Right hindlimb (tissue), 1 donor: ENCODE results near the gene RIMS4.
"Not testable (repeated sequence)": the region's sequence is repeated elsewhere in the genome, so short reads cannot be mapped to it uniquely, and the experiment has no call there.

Experiments used
- DNase-seq: peaks from one replicate; pipeline ENCODE4 v3.0.0-alpha.2; 2018

RIMS4 gene

GRCh38 chr20:44792796-44793195 lies 17.6 kb downstream of the RIMS4 start:
- no peak for DNase-seq

DNA sequence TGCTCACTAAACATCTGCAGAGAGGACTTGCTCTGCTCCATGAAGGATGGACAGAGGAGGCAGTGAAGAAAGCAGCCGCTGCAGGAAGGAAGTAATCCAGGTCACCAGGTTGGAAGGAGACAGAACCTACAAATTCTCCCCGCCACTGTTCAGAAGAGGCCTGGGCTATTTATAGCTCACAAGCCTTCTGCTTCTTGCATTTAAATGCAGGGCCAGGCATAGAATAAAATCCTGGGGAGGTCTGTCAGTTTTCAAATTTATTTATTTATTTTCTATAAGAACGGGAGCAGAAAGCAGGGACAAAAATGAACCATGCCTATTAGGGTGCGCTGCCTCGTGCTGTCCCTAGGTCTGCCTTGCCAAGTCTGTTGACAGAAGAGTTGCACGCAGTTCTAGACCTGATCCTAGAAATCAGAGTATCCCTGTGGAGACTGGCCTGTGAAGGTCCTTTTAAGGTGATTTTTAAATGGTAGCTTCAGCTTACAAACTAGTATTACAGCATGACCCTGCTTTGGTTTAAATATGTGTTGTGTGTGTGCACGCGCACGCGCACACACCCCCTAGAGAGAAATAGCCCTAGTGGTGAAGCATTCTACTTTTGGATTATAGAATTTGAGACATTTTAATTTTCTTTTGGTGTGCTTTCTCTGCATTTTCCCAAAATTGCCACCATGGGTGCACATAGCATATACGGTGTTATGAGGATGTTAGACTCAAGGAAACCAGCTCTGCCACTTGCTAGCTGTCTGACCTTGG lies 19.5 kb downstream of the RIMS4 start:
- DNase-seq: no peak

DNA sequence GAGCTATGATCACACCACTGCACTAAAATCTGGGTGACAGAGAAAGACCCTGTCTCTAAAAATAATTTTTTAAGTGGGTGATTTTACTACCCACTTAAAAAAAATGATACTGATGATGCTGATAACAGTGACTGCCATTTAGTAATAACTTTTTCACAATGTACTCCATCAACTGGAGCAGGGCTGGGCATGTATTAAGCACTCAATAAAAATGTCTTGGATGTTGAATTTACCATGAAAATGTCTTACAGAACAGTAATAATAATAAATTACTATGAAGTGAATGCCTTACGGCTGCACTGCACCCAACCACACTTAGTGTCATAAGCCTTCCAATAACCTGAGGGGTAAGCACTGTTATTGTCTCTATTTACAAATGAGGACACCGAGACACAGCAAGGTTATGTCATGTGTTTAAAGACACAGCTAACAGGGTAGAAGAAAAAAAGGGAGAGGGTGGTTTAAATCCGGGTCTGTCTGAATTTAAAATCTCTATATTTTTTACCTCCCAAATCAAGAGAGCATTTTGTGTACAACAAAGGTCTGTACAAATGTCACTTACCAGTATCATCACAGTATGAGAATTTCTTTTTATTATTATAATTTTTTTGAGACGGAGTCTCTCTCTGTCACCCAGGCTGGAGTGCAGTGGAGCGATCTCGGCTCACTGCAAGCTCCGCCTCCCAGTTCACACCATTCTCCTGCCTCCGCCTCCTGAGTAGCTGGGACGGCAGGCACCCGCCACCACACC lies 21.5 kb downstream of the RIMS4 start:
- DNase-seq: no peak

GRCh38 chr20:44787299-44787698 lies 23.0 kb downstream of the RIMS4 start:
- no peak for DNase-seq

DNA sequence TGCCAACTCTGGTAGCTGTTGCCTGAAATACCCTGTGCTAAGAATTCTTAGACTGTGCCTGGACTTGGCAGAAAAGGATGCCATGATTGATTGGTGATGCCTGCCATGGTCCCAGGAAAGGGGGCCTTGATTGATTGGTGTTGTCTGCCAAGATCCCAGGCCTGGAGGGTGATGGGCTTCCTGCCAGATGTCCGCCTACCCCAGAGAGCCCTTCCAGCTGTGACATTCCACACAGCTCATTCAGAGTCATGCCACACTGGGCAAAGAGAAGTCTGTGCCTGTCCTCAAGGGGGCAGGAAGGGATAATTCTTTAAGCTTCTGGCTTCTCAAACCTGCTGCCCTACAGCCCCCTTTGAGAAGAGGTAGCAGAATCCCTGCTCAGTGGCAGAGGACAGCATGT lies 24.6 kb downstream of the RIMS4 start:
- no peak for DNase-seq

- DNase-seq: no peak
Measured at GRCh38 chr20:44784688-44785087, 25.7 kb downstream of the RIMS4 start.

GRCh38 chr20:44781791-44782190 lies 28.6 kb downstream of the RIMS4 start:
- no peak for DNase-seq

- DNase-seq: no peak
Measured at GRCh38 chr20:44781118-44781517, 29.2 kb downstream of the RIMS4 start.

- DNase-seq: peak; percentile 62
Measured at GRCh38 chr20:44780226-44780625, 30.1 kb downstream of the RIMS4 start.

GRCh38 chr20:44776980-44777379 lies 33.4 kb downstream of the RIMS4 start:
- DNase-seq: no peak

GRCh38 chr20:44773070-44773829 lies 37.1 kb downstream of the RIMS4 start:
- DNase-seq: no peak

GRCh38 chr20:44772636-44773035 lies 37.7 kb downstream of the RIMS4 start:
- DNase-seq: no peak

DNA sequence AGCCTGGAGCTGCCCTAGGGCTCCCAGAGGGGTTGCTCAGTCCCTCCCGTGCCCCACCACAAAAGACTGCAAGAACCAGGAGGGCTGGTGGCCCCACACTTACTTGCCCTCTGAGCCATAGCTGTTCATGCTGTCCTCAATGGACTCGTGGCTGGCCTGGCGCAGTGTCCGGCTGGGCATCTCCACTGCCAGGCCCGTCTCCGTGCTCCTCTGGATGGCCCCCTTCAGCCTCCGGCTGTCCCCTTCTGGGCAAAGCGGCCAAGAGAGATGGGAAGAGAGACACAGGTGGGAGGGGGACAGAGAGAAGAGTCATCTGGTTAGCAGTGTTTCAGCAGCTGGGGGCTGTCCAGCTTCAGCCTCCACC lies 39.2 kb downstream of the RIMS4 start:
- DNase-seq: no peak

DNA sequence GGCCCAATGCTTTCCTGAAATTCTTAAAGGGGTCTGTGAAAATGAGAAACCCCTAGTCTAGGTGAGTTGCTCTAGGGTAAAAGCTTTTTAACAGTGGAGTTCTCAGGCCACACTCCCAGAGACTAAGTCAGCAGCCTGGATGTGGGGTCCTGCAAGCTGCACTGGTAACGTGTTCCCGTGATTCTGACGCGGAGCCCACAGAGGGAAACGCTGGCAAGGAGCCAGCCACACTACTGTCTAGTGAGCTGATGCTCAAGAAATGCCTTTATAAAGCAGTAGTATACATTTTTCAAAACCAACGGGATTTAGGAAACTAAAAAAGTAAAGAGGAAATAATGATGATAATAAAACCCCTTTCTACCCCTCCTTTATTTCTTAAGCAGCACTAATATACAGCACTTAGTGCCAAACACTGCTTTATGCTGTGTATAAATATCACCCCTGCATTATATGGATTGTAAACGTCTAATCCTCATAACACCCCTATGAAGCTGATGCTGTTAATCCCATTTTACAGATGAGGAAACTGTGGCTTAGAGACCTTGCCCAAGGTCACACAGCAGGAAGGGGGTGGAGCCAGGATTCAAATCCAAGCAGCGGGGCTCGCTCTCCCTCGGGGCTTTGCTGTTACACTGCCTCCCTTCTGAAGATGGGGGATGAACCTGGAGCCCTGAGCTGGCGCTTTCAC lies 39.7 kb downstream of the RIMS4 start:
- DNase-seq: no peak

- DNase-seq: no peak
Measured at GRCh38 chr20:44769481-44769863, 40.9 kb downstream of the RIMS4 start.

- DNase-seq: no peak
Measured at GRCh38 chr20:44768854-44769480, 41.4 kb downstream of the RIMS4 start.

GRCh38 chr20:44768256-44768655 lies 42.1 kb downstream of the RIMS4 start:
- DNase-seq: no peak

- no peak for DNase-seq
Measured at GRCh38 chr20:44765701-44766347, 44.5 kb downstream of the RIMS4 start.

DNA sequence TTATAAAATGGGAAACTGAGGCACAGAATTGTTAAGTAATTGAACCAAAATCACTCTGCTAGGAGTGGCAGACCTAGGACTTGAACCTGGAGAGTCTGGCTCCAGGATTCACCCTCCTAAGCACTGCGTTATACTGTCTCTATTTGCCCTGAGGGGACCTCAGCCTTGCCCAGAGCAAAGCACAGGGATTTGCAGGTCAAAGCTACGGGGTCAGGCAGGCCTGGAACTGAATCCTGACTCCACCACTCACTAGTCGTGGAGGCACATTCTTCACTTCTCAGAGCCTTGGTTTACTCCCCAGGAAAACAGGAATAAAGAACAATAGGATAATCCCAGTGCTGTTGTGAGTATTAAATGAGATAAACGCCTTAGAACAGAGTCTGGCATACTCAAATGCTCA lies 45.3 kb downstream of the RIMS4 start:
- DNase-seq: no peak

- not testable (repeated sequence) for DNase-seq
Measured at GRCh38 chr20:44763798-44764197, 46.5 kb downstream of the RIMS4 start.

GRCh38 chr20:44762466-44763140 lies 47.7 kb downstream of the RIMS4 start:
- no peak for DNase-seq

DNA sequence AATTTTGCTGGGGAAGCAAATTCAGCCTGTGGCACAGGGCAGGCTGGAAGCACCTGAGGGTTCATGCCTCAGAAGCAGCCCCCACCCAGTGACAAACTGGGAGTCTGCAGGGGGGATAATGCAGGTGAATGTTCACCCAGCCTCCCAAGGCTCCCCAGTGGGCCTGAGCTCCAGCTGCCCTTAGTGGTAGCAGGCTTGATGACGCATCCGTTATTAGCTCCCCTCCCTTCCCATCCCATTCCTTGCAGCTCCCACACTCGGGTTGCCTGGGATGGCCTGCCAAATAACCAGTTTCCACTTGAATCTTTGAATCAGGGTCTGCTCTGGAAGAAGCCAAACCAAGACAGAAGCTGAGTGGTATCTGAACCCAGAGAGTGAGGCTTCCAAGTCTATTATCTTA lies 48.9 kb downstream of the RIMS4 start:
- no peak for DNase-seq
